Esophagus muscularis mucosa (tissue), 4 donors: ENCODE measurements around the gene SH3D19.
"Not testable (repeated sequence)": the region's sequence is repeated elsewhere in the genome, so short reads cannot be mapped to it uniquely, and the experiment has no call there.

Experiments used
- CTCF ChIP-seq, 3 experiments: fragments of 200-600 bp in 2 of 3; fragments of 450-650 bp in 1 of 3; sonication (generic) in 2 of 3; IDR thresholded peaks; one replicate each; pipeline ENCODE4 v1.5.1; 2017 to 2019; ENCODE audit warnings: antibody characterized with exemption in 3 of 3, mild to moderate bottlenecking in 2 of 3, moderate library complexity in 1 of 3
- EP300 ChIP-seq: sonication (generic); formaldehyde crosslinking; IDR thresholded peaks from one replicate; pipeline ENCODE4 v1.6.1; 2017; ENCODE audit warnings: antibody characterized with exemption
- POLR2A ChIP-seq: fragments of 450-650 bp; IDR thresholded peaks from one replicate; pipeline ENCODE4 v1.6.1; 2017; ENCODE audit warnings: antibody characterized with exemption, moderate library complexity, mild to moderate bottlenecking, low read depth
- POLR2AphosphoS5 ChIP-seq, 2 donors: sonication (generic); formaldehyde crosslinking; IDR thresholded peaks; one replicate each; pipeline ENCODE4 v1.6.1; 2017; ENCODE audit warnings: antibody characterized with exemption in 2 of 2

DNA sequence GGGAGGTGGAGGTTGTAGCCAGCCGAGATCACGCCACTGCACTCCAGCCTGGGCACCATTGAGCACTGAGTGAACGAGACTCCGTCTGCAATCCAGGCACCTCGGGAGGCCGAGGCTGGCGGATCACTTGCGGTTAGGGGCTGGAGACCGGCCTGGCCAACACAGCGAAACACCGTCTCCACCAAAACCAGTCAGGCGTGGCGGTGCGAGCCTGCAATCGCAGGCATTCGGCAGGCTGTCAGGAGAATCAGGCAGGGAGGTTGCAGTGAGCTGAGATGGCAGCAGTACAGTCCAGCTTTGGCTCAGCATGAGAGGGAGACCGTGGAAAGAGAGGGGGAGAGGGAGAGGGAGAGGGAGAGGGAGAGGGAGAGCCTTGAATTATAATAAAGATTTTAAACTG lies 69.7 kb downstream of the SH3D19 start:
- TF ChIP-seq CTCF (IDR thresholded peaks at IDR 0.05); POLR2A; POLR2AphosphoS5 (IDR thresholded peaks at IDR 0.05); EP300: not testable (repeated sequence)
